Neural cell (in vitro differentiated cells): ENCODE results near the gene IL1R2.

Experiments used
- CTCF ChIP-seq: fragments of 450-650 bp; IDR thresholded peaks from 2 replicates; pipeline ENCODE4 v1.5.1; 2014; ENCODE audit warnings: antibody characterized with exemption, mild to moderate bottlenecking, moderate library complexity; ENCODE audit not compliant: poor library complexity, severe bottlenecking
- EZH2 ChIP-seq: fragments of 200-600, 300-800 bp; shearing (Covaris generic), sonication (generic); IDR thresholded peaks from 2 replicates; pipeline ENCODE4 v1.6.1; 2014; ENCODE audit warnings: antibody characterized with exemption, low read length, borderline replicate concordance, mild to moderate bottlenecking; ENCODE audit not compliant: insufficient read depth, poor library complexity, severe bottlenecking

- no peak for TF ChIP-seq CTCF
- no peak for TF ChIP-seq EZH2
Observed at GRCh38 chr2:101982495-101983029, 9.2 kb upstream of the IL1R2 start.
